NCI-H146 (cell line): ENCODE measurements around the gene ATG16L1.

Source experiments
- DNase-seq: peaks from one replicate; lab custom pipeline; 2025; lab: John Stamatoyannopoulos, UW

The ATG16L1 gene

GRCh38 chr2:233290051-233290845, 38.8 kb downstream of the ATG16L1 start:
- peak; percentile 14 for DNase-seq

GRCh38 chr2:233295891-233296290, 44.4 kb downstream of the ATG16L1 start:
- no peak for DNase-seq

- no peak for DNase-seq
Observed at GRCh38 chr2:233297076-233297475, 45.6 kb downstream of the ATG16L1 start.

GRCh38 chr2:233300401-233300800, 48.9 kb downstream of the ATG16L1 start:
- no peak for DNase-seq

GRCh38 chr2:233301248-233301647, 49.8 kb downstream of the ATG16L1 start:
- DNase-seq = no peak

- DNase-seq = no peak
Observed at GRCh38 chr2:233301811-233302210, 50.3 kb downstream of the ATG16L1 start.

GRCh38 chr2:233303252-233303651, 51.8 kb downstream of the ATG16L1 start:
- no peak for DNase-seq

- DNase-seq = no peak
Observed at GRCh38 chr2:233307565-233307964, 56.1 kb downstream of the ATG16L1 start, which contains the start of gene SAG. SAG (plus strand) TSS chr2:233307816; CDS start chr2:233309190, 1,374 bp downstream.

- DNase-seq = no peak
Observed at GRCh38 chr2:233311241-233311926, 59.9 kb downstream of the ATG16L1 start.

GRCh38 chr2:233312874-233313273, 61.4 kb downstream of the ATG16L1 start:
- no peak for DNase-seq

- DNase-seq = no peak
Observed at GRCh38 chr2:233314180-233314925, 62.9 kb downstream of the ATG16L1 start.

GRCh38 chr2:233317196-233317943, 65.9 kb downstream of the ATG16L1 start:
- DNase-seq = no peak

GRCh38 chr2:233319256-233319655, 67.8 kb downstream of the ATG16L1 start:
- no peak for DNase-seq

GRCh38 chr2:233320470-233320869, 69.0 kb downstream of the ATG16L1 start:
- DNase-seq = no peak

GRCh38 chr2:233321166-233321565, 69.7 kb downstream of the ATG16L1 start:
- DNase-seq = no peak

- no peak for DNase-seq
Observed at GRCh38 chr2:233323851-233324250, 72.4 kb downstream of the ATG16L1 start.

GRCh38 chr2:233325256-233325655, 73.8 kb downstream of the ATG16L1 start:
- no peak for DNase-seq

- no peak for DNase-seq
Observed at GRCh38 chr2:233325814-233326213, 74.3 kb downstream of the ATG16L1 start.

GRCh38 chr2:233326500-233326899, 75.0 kb downstream of the ATG16L1 start:
- no peak for DNase-seq

- no peak for DNase-seq
Observed at GRCh38 chr2:233328922-233329321, 77.4 kb downstream of the ATG16L1 start.

GRCh38 chr2:233329489-233330135, 78.1 kb downstream of the ATG16L1 start:
- DNase-seq = peak; percentile 95
